ENCODE data around the gene ZNF524.

ZNF524 gene

DNA sequence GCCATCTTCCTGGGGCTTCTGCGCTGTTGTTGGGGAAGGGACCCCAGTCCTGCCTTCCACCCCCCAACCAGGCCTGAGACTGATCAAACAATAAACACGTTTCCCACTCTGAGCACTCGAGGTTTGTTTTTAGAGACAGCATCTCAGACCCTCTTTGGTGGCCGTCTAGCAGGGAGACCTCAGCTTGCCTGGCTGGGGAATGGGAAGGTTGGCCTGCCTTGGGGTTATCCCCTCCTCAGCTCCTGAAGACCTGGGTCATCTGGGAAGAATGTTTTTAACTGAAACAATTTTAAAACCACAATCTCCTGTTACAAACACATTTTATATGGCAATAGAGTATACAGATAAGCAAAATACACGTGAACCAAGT is 45.4 kb downstream of the ZNF524 start:
- POLR2A ChIA-PET, result interaction anchor here (1.6 to 1.8 kb wide), 2 partner anchors 9 to 11 kb away, joined by 4 to 6 read pairs; partner anchors contain the start of gene U2AF2
- CTCF ChIA-PET, result no interaction called here
- TF ChIP-seq L3MBTL2 (conservative IDR thresholded peaks at IDR 0.05) (no peak), ELF4 (IDR thresholded peaks at IDR 0.05) (no peak), ZNF384 (IDR thresholded peaks at IDR 0.05) (no peak), HDGF (IDR thresholded peaks at IDR 0.05; ENCODE audit: borderline replicate concordance) (no peak), SP1 (IDR thresholded peaks at IDR 0.05) (no peak), FOXM1 (IDR thresholded peaks at IDR 0.05; ENCODE audit: borderline replicate concordance) (no peak), SUZ12 (IDR thresholded peaks at IDR 0.05) (no peak), FOXA1 (IDR thresholded peaks at IDR 0.05) (no peak), TARDBP (IDR thresholded peaks at IDR 0.05) (no peak)
- no peak for DNase-seq (ENCODE audit: extremely low spot score)

DNA sequence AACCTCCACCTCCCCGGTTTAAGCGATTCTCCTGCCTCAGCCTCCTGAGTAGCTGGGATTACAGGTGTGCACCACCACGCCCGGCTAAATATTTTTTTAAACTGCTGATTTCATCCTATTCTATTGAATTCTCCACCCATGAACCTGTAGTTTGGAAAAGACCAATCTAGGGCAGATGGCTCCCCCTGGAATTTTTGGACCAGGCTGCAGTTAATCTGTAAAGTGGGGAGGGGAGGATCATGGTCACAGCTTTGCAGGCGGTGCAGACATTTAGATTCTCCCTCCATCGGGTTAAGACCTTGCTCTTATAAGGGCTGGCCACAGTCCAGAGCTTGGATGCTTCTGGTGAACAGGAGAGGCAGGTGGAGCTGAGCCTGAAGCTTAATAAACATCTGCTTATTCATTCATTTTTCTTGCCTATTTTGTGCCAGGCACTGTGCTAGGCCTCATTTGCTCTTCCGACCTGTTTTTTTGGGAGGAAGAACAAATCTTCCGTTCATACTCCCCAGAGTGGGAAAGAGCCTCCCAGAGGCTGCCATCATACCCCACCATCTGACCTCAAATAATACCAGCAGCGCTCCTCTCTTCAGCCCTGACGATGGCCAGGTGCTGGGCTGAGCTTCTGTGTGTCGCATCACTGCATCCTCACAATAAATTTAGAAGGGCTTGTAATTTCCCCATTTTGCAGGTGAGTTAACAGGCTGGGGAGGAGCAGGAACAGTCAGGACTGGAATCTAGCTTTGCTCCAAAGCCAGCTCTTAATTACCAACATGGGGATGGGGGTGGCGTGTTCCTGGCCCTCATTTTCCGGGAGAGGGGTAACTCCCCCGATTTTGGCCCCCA is 47.0 kb downstream of the ZNF524 start:
- CTCF ChIA-PET, result interaction anchor here (0.9 to 1.5 kb wide), 2 partner anchors 14 to 24 kb away, joined by 4 to 12 read pairs; no protein-coding TSS in a partner anchor
- TF ChIP-seq, protein P1, sequence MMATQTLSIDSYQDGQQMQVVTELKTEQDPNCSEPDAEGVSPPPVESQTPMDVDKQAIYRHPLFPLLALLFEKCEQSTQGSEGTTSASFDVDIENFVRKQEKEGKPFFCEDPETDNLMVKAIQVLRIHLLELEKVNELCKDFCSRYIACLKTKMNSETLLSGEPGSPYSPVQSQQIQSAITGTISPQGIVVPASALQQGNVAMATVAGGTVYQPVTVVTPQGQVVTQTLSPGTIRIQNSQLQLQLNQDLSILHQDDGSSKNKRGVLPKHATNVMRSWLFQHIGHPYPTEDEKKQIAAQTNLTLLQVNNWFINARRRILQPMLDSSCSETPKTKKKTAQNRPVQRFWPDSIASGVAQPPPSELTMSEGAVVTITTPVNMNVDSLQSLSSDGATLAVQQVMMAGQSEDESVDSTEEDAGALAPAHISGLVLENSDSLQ (IDR thresholded peaks at IDR 0.05), result no peak
- TF ChIP-seq ZNF384 (IDR thresholded peaks at IDR 0.05) (no peak), HDGF (IDR thresholded peaks at IDR 0.05; ENCODE audit: borderline replicate concordance) (no peak), NFRKB (IDR thresholded peaks at IDR 0.05) (no peak), FOXA1 (IDR thresholded peaks at IDR 0.05) (no peak), LEF1 (IDR thresholded peaks at IDR 0.05; ENCODE audit: borderline replicate concordance) (no peak), ELF4 (IDR thresholded peaks at IDR 0.05) (no peak), L3MBTL2 (conservative IDR thresholded peaks at IDR 0.05) (no peak), FOXK2 (IDR thresholded peaks at IDR 0.05) (no peak), CTBP1 (IDR thresholded peaks at IDR 0.05; ENCODE audit: borderline replicate concordance) (no peak), BHLHE40 (IDR thresholded peaks at IDR 0.05; ENCODE audit: borderline replicate concordance) (no peak), TARDBP (IDR thresholded peaks at IDR 0.05) (no peak), SUZ12 (IDR thresholded peaks at IDR 0.05) (no peak), SP1 (IDR thresholded peaks at IDR 0.05) (no peak), ARNT (IDR thresholded peaks at IDR 0.05) (no peak), FOXM1 (IDR thresholded peaks at IDR 0.05; ENCODE audit: borderline replicate concordance) (no peak)
- POLR2A ChIA-PET, result interaction anchor here (0.8 to 1.6 kb wide), 8 partner anchors 10 to 66 kb away, joined by 3 to 6 read pairs (median 4); partner anchors contain the start of genes FIZ1 and ZNF579
- DNase-seq (ENCODE audit: extremely low spot score), result no peak

DNA sequence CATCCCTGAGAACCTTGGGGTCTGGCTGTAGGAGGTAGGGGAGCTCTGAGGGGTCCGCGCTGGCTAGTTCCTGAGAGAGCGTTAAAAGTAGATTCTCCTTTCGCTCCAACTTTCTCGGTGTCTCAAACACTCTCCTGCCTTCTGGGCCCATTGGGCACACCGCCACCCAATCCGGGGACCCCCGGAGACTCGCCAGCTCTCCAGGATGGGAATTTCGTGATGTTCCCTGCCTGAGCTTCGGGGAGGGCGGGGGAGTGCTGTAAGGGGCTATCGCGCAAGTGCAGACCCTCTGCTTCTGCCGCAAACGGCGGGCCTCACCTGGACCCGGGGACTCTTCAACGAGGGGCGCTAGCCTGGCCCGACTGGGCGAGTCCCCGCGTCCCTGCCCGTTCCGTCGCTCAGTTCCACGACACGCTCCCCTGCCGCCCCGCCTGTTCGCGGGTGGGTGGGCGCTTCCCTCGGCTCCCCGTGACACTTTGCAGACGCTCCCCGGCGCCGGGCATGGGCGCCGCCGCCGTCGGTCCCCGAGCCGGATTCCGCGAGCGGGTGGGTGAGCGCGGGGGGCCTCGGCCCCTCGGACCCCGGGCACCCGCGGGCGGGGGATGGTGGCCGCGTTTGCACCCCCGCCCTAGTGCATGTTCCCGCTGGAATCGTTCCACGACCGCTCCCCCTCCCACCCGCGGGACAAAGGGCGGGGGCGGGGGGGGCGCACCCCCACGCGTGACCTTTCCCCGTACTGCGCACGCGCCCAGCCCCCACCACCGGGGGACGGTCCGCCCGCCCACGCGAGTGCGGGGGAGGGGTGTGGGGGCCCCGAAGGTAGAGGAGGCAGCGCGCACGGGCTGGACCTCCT is 47.9 kb downstream of the ZNF524 start, which contains the start of gene CCDC106:
Gene CCDC106 (plus strand): TSS at position 481 of the 853 bp plus-strand sequence. CDS start 835 bp downstream, outside the sequence.
- TF ChIP-seq FOXK2 (IDR thresholded peaks at IDR 0.05) (no peak), LEF1 (IDR thresholded peaks at IDR 0.05; ENCODE audit: borderline replicate concordance) (peak; percentile 75), TARDBP (IDR thresholded peaks at IDR 0.05) (peak; percentile 99), ZNF384 (IDR thresholded peaks at IDR 0.05) (no peak), FOXM1 (IDR thresholded peaks at IDR 0.05; ENCODE audit: borderline replicate concordance) (peak; percentile 80)
- peak; percentile 68 for DNase-seq (ENCODE audit: extremely low spot score)
- POLR2A ChIA-PET, result interaction anchor here (0.6 to 1.4 kb wide), 6 partner anchors 9 to 67 kb away, joined by 3 to 6 read pairs (median 4); partner anchors contain the start of genes FIZ1 and ZNF579
- CTCF ChIA-PET, result interaction anchor here (0.9 to 1.5 kb wide), 2 partner anchors 15 to 24 kb away, joined by 4 to 12 read pairs; no protein-coding TSS in a partner anchor

DNA sequence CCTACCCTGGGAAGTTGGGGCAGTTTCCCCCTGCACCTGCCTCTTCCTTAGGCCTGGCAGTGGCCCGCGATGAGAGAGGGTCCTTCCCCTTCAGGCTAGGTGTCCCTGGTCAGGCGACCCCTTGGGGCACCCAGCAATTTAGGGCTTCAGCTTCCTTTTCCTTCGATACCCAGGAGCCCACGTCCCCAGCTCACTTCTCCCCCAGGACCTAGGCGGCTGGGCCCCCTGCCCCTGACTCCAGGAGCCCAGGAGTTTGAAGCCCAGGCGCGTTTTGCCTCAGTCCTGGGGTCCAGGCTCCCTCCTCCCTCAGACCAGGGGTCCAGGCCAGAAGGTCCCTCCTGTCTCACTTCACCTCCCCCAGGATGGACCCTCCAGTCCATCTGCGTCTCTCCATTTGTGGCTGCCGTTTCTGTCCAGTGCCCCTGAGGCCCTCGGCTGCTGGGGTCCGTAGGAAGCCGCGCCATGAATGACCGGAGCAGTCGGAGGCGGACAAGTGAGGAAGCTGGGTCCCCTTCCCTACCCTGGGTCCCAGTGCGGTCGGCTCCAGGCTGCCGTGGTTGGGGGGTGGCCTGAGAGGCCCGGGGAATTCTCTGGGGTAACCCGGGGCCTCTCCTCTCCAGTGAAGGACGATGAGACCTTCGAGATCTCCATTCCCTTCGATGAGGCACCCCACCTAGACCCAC is 48.6 kb downstream of the ZNF524 start:
- DNase-seq (ENCODE audit: extremely low spot score), result no peak
- ChIA-PET POLR2A (interaction anchor here (0.6 to 1.7 kb wide), 2 partner anchors 16 to 41 kb away, joined by 3 to 4 read pairs; no protein-coding TSS in a partner anchor), CTCF (interaction anchor here (1.0 kb wide), 1 partner anchor 10 kb away, joined by 6 read pairs; no protein-coding TSS in a partner anchor)
- TF ChIP-seq L3MBTL2 (conservative IDR thresholded peaks at IDR 0.05) (no peak), FOXK2 (IDR thresholded peaks at IDR 0.05) (no peak), NFRKB (IDR thresholded peaks at IDR 0.05) (no peak), ZNF384 (IDR thresholded peaks at IDR 0.05) (no peak), SUZ12 (IDR thresholded peaks at IDR 0.05) (no peak), ELF4 (IDR thresholded peaks at IDR 0.05) (no peak), LEF1 (IDR thresholded peaks at IDR 0.05; ENCODE audit: borderline replicate concordance) (no peak), CTBP1 (IDR thresholded peaks at IDR 0.05; ENCODE audit: borderline replicate concordance) (no peak), ARNT (IDR thresholded peaks at IDR 0.05) (no peak), TARDBP (IDR thresholded peaks at IDR 0.05) (no peak), SP1 (IDR thresholded peaks at IDR 0.05) (no peak), HDGF (IDR thresholded peaks at IDR 0.05; ENCODE audit: borderline replicate concordance) (no peak), FOXA1 (IDR thresholded peaks at IDR 0.05) (no peak), FOXM1 (IDR thresholded peaks at IDR 0.05; ENCODE audit: borderline replicate concordance) (no peak), BHLHE40 (IDR thresholded peaks at IDR 0.05; ENCODE audit: borderline replicate concordance) (no peak)
- TF ChIP-seq, protein P1 (IDR thresholded peaks at IDR 0.05), result no peak

Measured in HEK293T (cell line).